LHCN-M2 (cell line): Measurements from ENCODE around the gene TALDO1. TPM values are rescaled to one million over a fixed set of nuclear protein-coding genes. Genes with fewer than 3 reads are reported as not detected.

Experiments used
- DNase-seq: peaks from one replicate; pipeline ENCODE4 v3.0.0-alpha.2; 2012; ENCODE audit warnings: low read depth
- total RNA-seq: library from RNA; depleted of rRNA; stranded (reverse); fragments of >200 nt; gene quantifications from 2 replicates; pipeline ENCODE4 v1.2.3, GENCODE V29; 2014

TALDO1 gene
- total RNA-seq, 1 experiment from 2014 or later, result 128 TPM

GRCh38 chr11:714436-714835 lies 32.8 kb upstream of the TALDO1 start:
- DNase-seq, result no peak

GRCh38 chr11:719214-720016 lies 27.8 kb upstream of the TALDO1 start:
- peak; percentile 68 for DNase-seq

- DNase-seq, result no peak
These were observed 27.1 kb upstream of the TALDO1 start for GRCh38 chr11:720017-720641.

GRCh38 chr11:720642-721246 lies 26.5 kb upstream of the TALDO1 start:
- no peak for DNase-seq

GRCh38 chr11:721247-721740 lies 26.0 kb upstream of the TALDO1 start:
- DNase-seq, result no peak

GRCh38 chr11:721741-722345 lies 25.4 kb upstream of the TALDO1 start:
- DNase-seq, result no peak

- DNase-seq, result no peak
These were observed 24.9 kb upstream of the TALDO1 start for GRCh38 chr11:722346-722811.

- peak; percentile 51 for DNase-seq
These were observed 24.0 kb upstream of the TALDO1 start for GRCh38 chr11:723120-723883.

- no peak for DNase-seq
These were observed 23.1 kb upstream of the TALDO1 start for GRCh38 chr11:724049-724777.

- no peak for DNase-seq
These were observed 22.4 kb upstream of the TALDO1 start for GRCh38 chr11:724778-725386.

GRCh38 chr11:725624-726202 lies 21.6 kb upstream of the TALDO1 start:
- DNase-seq, result no peak

- DNase-seq, result no peak
These were observed 20.7 kb upstream of the TALDO1 start for GRCh38 chr11:726278-727220.

GRCh38 chr11:727281-727701 lies 20.0 kb upstream of the TALDO1 start:
- no peak for DNase-seq

GRCh38 chr11:727859-728748 lies 19.2 kb upstream of the TALDO1 start:
- peak; percentile 91 for DNase-seq

- DNase-seq, result no peak
These were observed 18.3 kb upstream of the TALDO1 start for GRCh38 chr11:728901-729491.

- DNase-seq, result no peak
These were observed 17.7 kb upstream of the TALDO1 start for GRCh38 chr11:729492-730074.

- DNase-seq, result no peak
These were observed 14.2 kb upstream of the TALDO1 start for GRCh38 chr11:733072-733471.
